HG03095 (cell line): ENCODE results near the gene CXorf49.
"Not testable (repeated sequence)": the region's sequence is repeated elsewhere in the genome, so short reads cannot be mapped to it uniquely, and the experiment has no call there.

Experiments used
- ATAC-seq: cut with Tn5 transposase; IDR thresholded peaks from one replicate; pipeline ENCODE4 v1.9.1; 2021; ENCODE audit warnings: moderate library complexity; ENCODE audit not compliant: unreplicated experiment

CXorf49 gene

DNA sequence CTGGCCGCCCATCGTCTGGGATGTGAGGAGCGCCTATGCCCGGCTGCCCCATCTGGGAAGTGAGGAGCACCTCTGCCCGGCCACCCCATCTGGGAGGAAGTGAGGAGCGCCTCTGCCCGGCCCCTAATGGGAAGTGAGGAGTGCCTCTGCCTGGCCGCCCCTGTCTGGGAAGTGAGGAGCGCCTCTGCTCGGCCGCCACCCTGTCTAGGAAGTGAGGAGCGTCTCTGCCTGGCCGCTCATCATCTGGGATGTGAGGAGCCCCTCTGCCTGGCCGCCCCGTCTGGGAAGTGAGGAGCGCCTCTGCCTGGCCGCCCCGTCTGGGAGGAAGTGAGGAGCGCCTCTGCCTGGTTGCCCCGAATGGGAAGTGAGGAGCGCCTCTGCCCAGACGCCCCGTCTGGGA is 42.4 kb downstream of the CXorf49 start:
- not testable (repeated sequence) for ATAC-seq

DNA sequence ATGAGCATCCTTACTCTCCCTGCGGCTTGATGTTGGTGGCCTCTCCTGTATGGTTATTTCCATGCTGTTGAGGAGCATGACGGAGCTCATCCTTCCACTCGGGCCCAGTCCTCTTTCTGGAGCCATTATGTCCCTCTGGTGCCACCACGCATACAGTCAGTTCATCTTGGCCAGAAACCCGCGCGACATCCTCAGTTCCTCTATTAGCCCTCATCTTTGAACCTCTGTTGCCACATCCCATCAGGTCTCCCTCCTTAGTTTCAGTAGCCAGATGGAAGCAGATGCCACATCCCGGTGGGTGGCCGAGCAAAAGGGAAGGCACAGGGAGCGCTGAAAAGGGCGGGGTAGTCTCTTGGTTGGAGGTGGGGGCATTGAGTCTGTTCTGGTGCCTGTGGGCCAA is 46.1 kb downstream of the CXorf49 start:
- ATAC-seq: no peak

GRCh38 chrX:71671043-71671780 is 46.9 kb downstream of the CXorf49 start:
- ATAC-seq: no peak

GRCh38 chrX:71669947-71670346 is 48.1 kb downstream of the CXorf49 start:
- not testable (repeated sequence) for ATAC-seq

DNA sequence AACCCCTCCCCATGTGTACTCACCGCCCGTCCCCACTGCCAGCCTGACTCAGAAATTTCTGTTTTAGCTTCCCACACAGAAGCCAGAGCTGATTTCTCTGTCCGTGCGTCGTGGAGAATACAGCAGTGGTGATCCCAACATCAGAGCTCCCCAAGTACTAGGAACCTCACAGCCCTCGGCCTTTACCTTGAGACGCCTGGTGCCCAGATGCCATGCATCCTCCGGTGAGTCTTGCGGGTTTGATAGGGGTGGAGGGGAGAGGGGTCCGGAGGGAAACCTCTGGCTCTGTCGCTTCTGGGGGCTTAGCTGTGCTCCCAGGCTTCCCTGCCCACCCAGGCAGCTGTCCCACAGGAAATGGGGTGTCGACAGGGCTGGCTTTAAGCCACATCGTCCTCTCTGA is 48.6 kb downstream of the CXorf49 start:
- no peak for ATAC-seq

- no peak for ATAC-seq
Measured at GRCh38 chrX:71668248-71668595, 49.9 kb downstream of the CXorf49 start.

- ATAC-seq: no peak
Measured at GRCh38 chrX:71667328-71668247, 50.5 kb downstream of the CXorf49 start, which contains the start of gene LOC101059915. Gene LOC101059915 (plus strand): TSS chrX:71667546.

DNA sequence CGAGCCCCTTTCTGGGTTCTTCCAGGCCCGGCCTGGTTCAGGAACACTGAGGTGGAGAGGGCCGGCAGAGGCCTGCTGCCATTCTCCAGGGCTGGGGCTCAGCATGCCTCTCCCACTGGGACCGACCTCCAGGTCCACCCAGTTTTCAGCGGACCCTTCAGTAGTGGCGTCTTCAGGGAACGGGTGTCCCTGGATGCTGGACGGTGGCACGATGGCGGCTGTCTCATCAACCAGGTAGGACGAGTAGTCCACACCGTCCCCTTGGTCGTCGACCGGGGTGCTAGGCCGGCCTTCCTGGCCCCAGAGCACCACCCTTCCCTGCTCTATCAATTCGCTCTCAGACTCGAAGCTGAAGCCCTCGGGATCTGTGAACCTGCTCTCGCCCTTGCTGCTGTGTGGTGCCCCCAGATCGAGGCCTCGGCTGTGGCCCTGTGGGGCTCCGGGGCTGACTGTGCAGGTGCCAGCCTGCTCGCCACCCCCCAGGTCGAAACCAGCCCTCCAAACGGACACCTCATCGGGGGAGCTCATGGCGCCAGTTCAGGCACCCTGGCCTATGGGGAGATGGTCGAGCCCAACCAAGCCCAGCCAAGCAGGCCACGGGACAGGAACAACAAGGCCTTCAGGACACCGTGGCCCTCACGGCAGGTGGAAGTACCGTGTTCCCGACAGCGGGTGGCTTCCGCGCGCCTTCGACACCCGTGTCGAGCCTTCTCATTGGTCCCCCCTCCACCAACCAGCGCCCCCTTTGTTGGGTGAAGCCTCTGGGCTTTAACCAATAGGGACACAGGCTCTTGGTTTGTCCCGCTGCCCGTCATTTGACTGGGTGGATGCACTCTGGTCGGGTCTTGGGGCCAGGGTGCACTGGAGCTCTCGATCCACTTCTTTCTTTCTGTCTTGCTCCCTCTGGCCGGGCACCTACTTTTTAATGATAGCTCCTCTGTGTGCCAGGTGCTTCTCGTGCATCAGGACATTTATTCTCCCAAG is 51.6 kb downstream of the CXorf49 start:
- ATAC-seq: no peak

- no peak for ATAC-seq
Measured at GRCh38 chrX:71665747-71666146, 52.3 kb downstream of the CXorf49 start.

GRCh38 chrX:71664889-71665491 is 53.1 kb downstream of the CXorf49 start:
- no peak for ATAC-seq
